Heart right ventricle (tissue), 16 donors: Measurements from ENCODE around the gene HRH2. TPM values are rescaled to one million over a fixed set of nuclear protein-coding genes. Genes with fewer than 3 reads are reported as not detected.

Experiments used
- ATAC-seq, 8 donors: fragments of 200-7000 bp; cut with Tn5 transposase; one replicate each; pipeline ENCODE4 v1.9.1; 2020; ENCODE audit warnings: mild to moderate bottlenecking in 8 of 8, moderate library complexity in 8 of 8, moderate number of reproducible peaks in 1 of 8
- DNase-seq, 2 donors: peaks; one replicate each; pipeline ENCODE4 v3.0.0-alpha.2; 2020
- H3K27ac ChIP-seq, 10 donors: fragments of 200-600 bp; sonication (generic) in 2 of 10; one replicate each; pipeline versions ENCODE4 v1.5.0 to v1.8.0; 2020 to 2022; ENCODE audit warnings: mild to moderate bottlenecking in 3 of 10
- H3K27me3 ChIP-seq, 7 donors: fragments of 200-600 bp; one replicate each; pipeline ENCODE4 v1.8.0; 2021 to 2022; ENCODE audit warnings: mild to moderate bottlenecking in 2 of 7
- H3K36me3 ChIP-seq, 9 donors: fragments of 200-600 bp; sonication (generic) in 1 of 9; one replicate each; pipeline versions ENCODE4 v1.5.0 to v1.8.0; 2020 to 2022; ENCODE audit warnings: mild to moderate bottlenecking in 2 of 9
- H3K4me1 ChIP-seq, 9 donors: fragments of 200-600 bp; sonication (generic) in 1 of 9; one replicate each; pipeline versions ENCODE4 v1.5.0 to v1.8.0; 2020 to 2022; ENCODE audit warnings: mild to moderate bottlenecking in 4 of 9
- H3K4me3 ChIP-seq, 10 donors: fragments of 200-600 bp; sonication (generic) in 2 of 10; one replicate each; pipeline versions ENCODE4 v1.5.0 to v1.8.0; 2020 to 2022; ENCODE audit warnings: mild to moderate bottlenecking in 7 of 10, moderate library complexity in 2 of 10
- H3K9me3 ChIP-seq, 11 donors: fragments of 200-600 bp in 10 of 11; sonication (generic) in 2 of 11; one replicate each; pipeline versions ENCODE4 v1.5.0 to v1.8.0; 2013 to 2022; ENCODE audit warnings: mild to moderate bottlenecking in 2 of 11, control low read depth in 1 of 11, moderate library complexity in 1 of 11
- WGBS, 2 donors: extraction: QIAGEN DNeasy Blood & Tissue Kit; methylation state at CpG; one replicate each; pipeline ENCODE4 v1.1.7; 2013; ENCODE audit warnings: inconsistent platforms in 1 of 2; 5-methylcytosine and 5-hydroxymethylcytosine counted together
- intact Hi-C, 10 donors: fragments of 100-400 bp; cut with DNase I; formaldehyde crosslinking; loops; one replicate each; pipeline versions ENCODE4 v1.11.1 to v1.14.2; 2022
- long read RNA-seq, 3 donors: library from polyadenylated mRNA; unstranded; transcript quantifications; one replicate each; pipeline ENCODE4 v2.0.0, GENCODE V29; 2020 to 2021
- polyA plus RNA-seq, 2 donors: library from polyadenylated mRNA; stranded (reverse); fragments of 200-250 nt; gene quantifications; one replicate each; pipeline ENCODE4 v1.2.3, GENCODE V29; 2013
- total RNA-seq, 10 donors: library from RNA; stranded (reverse); fragmentation: NEBNext Ultra II Directional in 3 of 10; extraction: Animal tissue kit (Norgen Biotek cat#: 25700) in 3 of 10; gene quantifications; one replicate each; pipeline versions ENCODE4 v1.2.1 to v1.2.4, GENCODE V29; 2021 to 2023
- TF ChIP-seq, protein P1 (sequence below), 9 donors: fragments of 200-600 bp; sonication (generic) in 2 of 9; IDR thresholded peaks; one replicate each; pipeline versions ENCODE4 v1.5.0 to v1.8.0; 2021 to 2022; ENCODE audit warnings: antibody characterized with exemption in 9 of 9, mild to moderate bottlenecking in 5 of 9, moderate library complexity in 1 of 9
- donor health status: Arrhythmogenic right ventricular cardiomyopathy.
- donor health status: ischemic (EF 13 %, LVEDD 7.1; RV severe dilation, severe dysfunction).
- donor health status: healthy with polysubstance abuse.
- donor health status: DM: no; HTN: yes; CAD: no.
- donor health status: DM: no; HTN: no; CAD: no.
- donor health status: ischemic (EF 25% LVEDD 6.9; RV normal size, moderate dysfunction).
- donor health status: ischemic (EF 25% LVEDD 5.7; RV mildly dilated, moderate dysfunction).
- donor health status: healthy.
- donor health status: DM: yes; HTN: yes; CAD: no.
- donor health status: Ischemic cardiomyopathy.
- donor health status: ischemic (EF 35%, LVEDD 5.7; RV mildly dilated, moderate dysfunction).
- donor health status: nonischemic (EF 11% LVEDD 7.7; RV severe dilation, severe dysfunction).
- donor health status: DM: yes; HTN: yes; CAD: no.
- donor health status: PGD.
- donor health status: ischemic (EF 29% LVEDD 5.4; RV normal size, mild dysfunction).
- donor health status: nonischemic (EF 23%, LVEDD 6.1; RV moderate dilation, normal function).

Gene HRH2, protein sequence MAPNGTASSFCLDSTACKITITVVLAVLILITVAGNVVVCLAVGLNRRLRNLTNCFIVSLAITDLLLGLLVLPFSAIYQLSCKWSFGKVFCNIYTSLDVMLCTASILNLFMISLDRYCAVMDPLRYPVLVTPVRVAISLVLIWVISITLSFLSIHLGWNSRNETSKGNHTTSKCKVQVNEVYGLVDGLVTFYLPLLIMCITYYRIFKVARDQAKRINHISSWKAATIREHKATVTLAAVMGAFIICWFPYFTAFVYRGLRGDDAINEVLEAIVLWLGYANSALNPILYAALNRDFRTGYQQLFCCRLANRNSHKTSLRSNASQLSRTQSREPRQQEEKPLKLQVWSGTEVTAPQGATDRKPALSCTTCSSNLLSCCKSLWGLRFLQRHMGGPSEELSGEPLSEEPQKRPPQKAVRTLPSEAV
- 10 to 100 TPM; 36.5 to 78.7 (median 52.8) TPM for total RNA-seq
- 10 to 100 TPM; 12.2 to 24.8 TPM for polyA plus RNA-seq
- long read RNA-seq, donor 1, full-length matches to known transcripts, result 1 of 30 reads
- long read RNA-seq, donor 1, partial matches to known transcripts, result 9 of 30 reads
- long read RNA-seq, donor 1, other reads (novel, unspliced or antisense), result 20 of 30 reads
- long read RNA-seq, donor 2, full-length matches to known transcripts, result 6 of 60 reads
- long read RNA-seq, donor 2, partial matches to known transcripts, result 14 of 60 reads
- long read RNA-seq, donor 2, other reads (novel, unspliced or antisense), result 40 of 60 reads
- long read RNA-seq, donor 3, full-length matches to known transcripts, result 2 of 14 reads
- long read RNA-seq, donor 3, partial matches to known transcripts, result 2 of 14 reads
- long read RNA-seq, donor 3, other reads (novel, unspliced or antisense), result 10 of 14 reads

- peak within 1 kb of the TSS in 9 of 10 donors; percentile 79 to 93 (median 87) for H3K27ac ChIP-seq
- H3K4me3 ChIP-seq, result peak within 1 kb of the TSS; percentile 44 to 80 (median 68)
- ATAC-seq (peak; percentile 57 to 82 (median 69)), DNase-seq (peak; percentile 52 to 60)
- WGBS, 2 donors, result 2 to 3% methylated on average over 28 to 56 of the region's 58 CpGs
- no peaks in the 10 kb centered on the region for H3K9me3 ChIP-seq
- H3K27me3 ChIP-seq, result peaks cover 0 to 35% (median 10%) of the 10 kb centered on the region in 7 donors
- H3K4me1 ChIP-seq, result peaks cover 0 to 71% (median 13%) of the 10 kb centered on the region in 9 donors
- TF ChIP-seq, protein P1, sequence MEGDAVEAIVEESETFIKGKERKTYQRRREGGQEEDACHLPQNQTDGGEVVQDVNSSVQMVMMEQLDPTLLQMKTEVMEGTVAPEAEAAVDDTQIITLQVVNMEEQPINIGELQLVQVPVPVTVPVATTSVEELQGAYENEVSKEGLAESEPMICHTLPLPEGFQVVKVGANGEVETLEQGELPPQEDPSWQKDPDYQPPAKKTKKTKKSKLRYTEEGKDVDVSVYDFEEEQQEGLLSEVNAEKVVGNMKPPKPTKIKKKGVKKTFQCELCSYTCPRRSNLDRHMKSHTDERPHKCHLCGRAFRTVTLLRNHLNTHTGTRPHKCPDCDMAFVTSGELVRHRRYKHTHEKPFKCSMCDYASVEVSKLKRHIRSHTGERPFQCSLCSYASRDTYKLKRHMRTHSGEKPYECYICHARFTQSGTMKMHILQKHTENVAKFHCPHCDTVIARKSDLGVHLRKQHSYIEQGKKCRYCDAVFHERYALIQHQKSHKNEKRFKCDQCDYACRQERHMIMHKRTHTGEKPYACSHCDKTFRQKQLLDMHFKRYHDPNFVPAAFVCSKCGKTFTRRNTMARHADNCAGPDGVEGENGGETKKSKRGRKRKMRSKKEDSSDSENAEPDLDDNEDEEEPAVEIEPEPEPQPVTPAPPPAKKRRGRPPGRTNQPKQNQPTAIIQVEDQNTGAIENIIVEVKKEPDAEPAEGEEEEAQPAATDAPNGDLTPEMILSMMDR (IDR thresholded peaks at IDR 0.05), result no peak
- H3K36me3 ChIP-seq, result peaks cover 0 to 8% (median 0%) of the 10 kb centered on the region in 9 donors
- intact Hi-C loops, result loop anchor here in 3 of 10 donors (2.0 to 5.0 kb wide), 4 partner anchors 40 to 120 kb away; no protein-coding TSS in a partner anchor
Measured at GRCh38 chr5:175657593-175658271, at the start of gene HRH2. Gene HRH2 (plus strand): TSS chr5:175658071. CDS start chr5:175683234, 25,163 bp downstream.

DNA sequence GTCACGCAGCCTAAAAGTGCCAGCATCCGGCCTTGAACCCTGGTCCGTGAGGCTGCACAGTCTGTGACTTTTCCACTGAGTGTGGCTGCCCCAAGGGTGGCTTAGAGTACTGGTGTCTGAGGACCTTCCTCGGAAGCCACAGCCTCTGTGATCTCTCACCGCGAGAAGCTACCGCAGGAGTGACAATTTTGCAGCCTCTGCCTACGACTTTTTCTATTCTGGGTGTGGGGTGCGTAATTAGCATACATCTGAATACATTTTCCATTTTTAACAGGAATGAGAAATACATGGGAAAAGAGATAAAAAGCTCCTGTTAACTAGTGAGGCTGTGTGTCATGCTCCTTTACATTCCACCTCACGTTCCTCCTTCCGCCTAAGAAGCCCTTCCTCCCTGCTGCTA lies 48.3 kb upstream of the HRH2 start:
- ATAC-seq (no peak), DNase-seq (no peak)
- TF ChIP-seq, protein P1 (IDR thresholded peaks at IDR 0.05), result no peak
- no peaks in the 10 kb centered on the region for H3K27me3 ChIP-seq
- peaks cover 0 to 3% (median 0%) of the 10 kb centered on the region in 11 donors for H3K9me3 ChIP-seq
- H3K4me1 ChIP-seq, result peaks cover 0 to 9% (median 0%) of the 10 kb centered on the region in 9 donors
- no peak overlapping the region for H3K4me3 ChIP-seq
- no peaks in the 10 kb centered on the region for H3K36me3 ChIP-seq
- WGBS, 2 donors, result 84% methylated on average over 11 of the region's 11 CpGs
- intact Hi-C loops, result no loop called here
- H3K27ac ChIP-seq, result no peak overlapping the region

DNA sequence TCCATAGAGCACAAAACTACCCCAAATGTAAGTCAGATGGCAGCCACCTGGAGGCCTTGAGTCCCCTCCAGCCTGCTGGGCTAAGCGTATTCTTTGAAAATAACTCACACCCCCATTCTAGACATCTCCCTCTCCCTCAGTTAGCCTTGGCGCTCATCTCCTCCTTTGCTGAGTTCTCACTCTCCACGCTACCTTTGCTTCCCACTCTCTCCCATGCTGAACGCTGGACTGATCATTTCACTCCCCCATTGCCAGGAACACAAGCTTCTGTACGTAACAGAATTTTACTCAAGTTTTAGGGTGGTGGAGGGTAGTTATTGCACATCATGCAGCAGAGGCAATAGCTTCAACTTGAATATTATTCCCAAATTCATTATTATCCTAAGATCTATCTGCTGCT lies 47.5 kb upstream of the HRH2 start:
- ATAC-seq, result no peak
- H3K27ac ChIP-seq, result no peak overlapping the region
- no peaks in the 10 kb centered on the region for H3K36me3 ChIP-seq
- H3K4me1 ChIP-seq, result peaks cover 0 to 9% (median 0%) of the 10 kb centered on the region in 9 donors
- DNase-seq, result no peak
- no peak overlapping the region for H3K4me3 ChIP-seq
- H3K27me3 ChIP-seq, result no peaks in the 10 kb centered on the region
- WGBS, 2 donors, result 92 to 93% methylated on average over 5 of the region's 5 CpGs
- intact Hi-C loops, result no loop called here
- TF ChIP-seq, protein P1 (IDR thresholded peaks at IDR 0.05), result no peak
- no peaks in the 10 kb centered on the region for H3K9me3 ChIP-seq

- Histone ChIP-seq H3K9me3 (no peaks in the 10 kb centered on the region), H3K36me3 (no peaks in the 10 kb centered on the region), H3K4me3 (no peak overlapping the region), H3K4me1 (peaks cover 0 to 9% (median 0%) of the 10 kb centered on the region in 9 donors), H3K27ac (no peak overlapping the region), H3K27me3 (no peaks in the 10 kb centered on the region)
- intact Hi-C loops, result no loop called here
- WGBS, 2 donors, result 55 to 56% methylated on average over 3 of the region's 3 CpGs
- no peak for DNase-seq
- ATAC-seq, result no peak
- TF ChIP-seq, protein P1 (IDR thresholded peaks at IDR 0.05), result no peak
Measured at GRCh38 chr5:175610898-175611297, 47.0 kb upstream of the HRH2 start.
